Umbilical cord (tissue), 2 donors: ENCODE measurements around the gene PNPT1. TPM values are rescaled to one million over a fixed set of nuclear protein-coding genes. Genes with fewer than 3 reads are reported as not detected.
"Not testable (repeated sequence)": the region's sequence is repeated elsewhere in the genome, so short reads cannot be mapped to it uniquely, and the experiment has no call there.

Source experiments
- DNase-seq: peaks from one replicate; pipeline ENCODE4 v3.0.0-alpha.2; 2015; ENCODE audit warnings: low spot score
- total RNA-seq: library from RNA; depleted of rRNA; stranded (reverse); fragments of >200 nt; gene quantifications from one replicate; pipeline ENCODE4 v1.2.3, GENCODE V29; 2014; ENCODE audit warnings: low replicate concordance; ENCODE audit not compliant: insufficient read depth

Gene PNPT1
- total RNA-seq, 1 donor from 2014 or later, result 61.9 TPM

DNA sequence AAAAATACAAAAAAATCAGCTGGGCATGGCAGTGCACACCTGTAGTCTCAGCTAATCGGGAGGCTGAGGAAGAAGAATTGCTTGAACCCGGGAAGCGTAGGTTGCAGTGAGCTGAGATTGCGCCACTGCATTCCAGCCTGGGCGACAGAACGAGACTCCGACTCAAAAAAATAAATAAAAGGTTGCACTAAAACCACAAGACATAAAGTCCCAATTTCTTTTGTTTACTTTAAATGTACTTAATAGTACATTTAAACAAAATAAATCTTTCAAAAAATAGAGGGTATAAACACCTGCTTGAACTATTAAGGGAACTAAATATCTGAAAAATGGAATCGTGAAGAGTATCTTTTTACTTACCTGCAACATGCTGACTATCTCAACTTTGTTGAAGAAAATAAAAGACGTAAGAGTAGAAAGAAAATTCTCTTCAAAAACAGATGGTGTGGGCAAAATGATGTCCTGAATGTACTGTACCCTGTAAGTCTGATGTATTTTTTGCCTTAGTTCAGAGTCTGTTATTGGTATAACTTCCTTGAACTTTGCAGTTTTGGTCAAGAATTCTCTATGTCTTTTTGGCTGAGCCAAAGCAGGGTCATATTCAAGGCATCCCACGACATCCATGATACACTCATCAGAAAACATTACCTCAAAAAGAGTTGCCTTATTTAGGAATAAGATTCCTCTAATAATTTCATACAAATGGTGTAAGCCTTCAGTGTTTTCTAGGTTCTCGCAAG, 95.4 kb downstream of the PNPT1 start:
- no peak for DNase-seq

DNA sequence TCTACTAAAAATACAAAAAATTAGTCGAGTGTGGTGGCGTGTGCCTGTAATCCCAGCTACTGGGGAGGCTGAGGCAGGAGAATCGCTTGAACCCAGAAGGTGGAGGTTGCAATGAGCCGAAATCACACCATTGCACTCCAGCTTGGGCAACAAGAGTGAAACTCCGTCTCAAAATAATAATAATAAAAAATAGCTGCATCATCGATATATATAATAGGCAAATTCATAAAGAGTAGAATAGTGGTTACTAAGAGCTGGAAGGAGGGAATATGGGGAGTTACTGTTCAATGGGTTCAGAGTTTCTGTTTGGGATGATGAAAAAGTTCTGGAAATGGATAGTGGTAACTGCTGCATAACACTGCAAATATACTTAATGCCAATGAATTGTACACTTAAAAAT, 96.8 kb downstream of the PNPT1 start:
- not testable (repeated sequence) for DNase-seq

DNA sequence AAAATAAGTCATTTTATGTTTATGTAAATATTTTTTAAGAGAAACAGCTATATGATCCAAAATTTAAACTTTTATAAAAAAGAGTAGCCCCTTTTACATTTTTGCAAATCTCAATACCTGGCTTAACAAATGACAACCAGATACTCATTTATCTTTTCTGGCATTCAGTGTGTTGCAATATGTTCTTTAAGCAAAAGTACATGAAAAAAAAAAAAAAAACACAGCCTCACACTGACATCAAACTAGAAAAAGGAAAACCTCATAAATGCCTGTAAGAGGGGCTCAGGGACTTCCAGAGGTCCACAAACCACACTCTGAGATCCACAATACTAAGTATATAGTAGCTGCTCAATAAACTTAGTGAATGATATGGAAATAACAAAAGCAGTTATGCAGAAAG, 98.1 kb downstream of the PNPT1 start:
- DNase-seq, result peak; percentile 24

DNA sequence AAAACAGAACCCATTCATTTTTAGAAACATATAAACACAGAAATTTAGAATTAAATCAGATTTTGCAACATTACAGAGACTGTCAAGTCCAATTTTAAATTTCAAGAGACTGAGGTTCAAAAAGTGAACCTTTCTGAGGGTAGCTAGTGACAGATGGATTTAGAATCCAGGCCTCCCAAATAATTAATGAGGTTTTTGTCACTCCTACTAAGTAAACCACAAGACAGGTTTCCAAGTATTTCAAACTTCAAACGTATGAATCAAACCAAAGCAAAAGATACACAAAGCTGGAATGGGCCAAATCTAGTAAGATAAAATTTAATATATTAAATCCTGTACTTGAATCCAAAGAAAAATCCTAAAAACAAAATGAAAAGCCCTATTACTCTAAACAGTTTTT, 101.5 kb downstream of the PNPT1 start:
- peak; percentile 10 for DNase-seq

DNA sequence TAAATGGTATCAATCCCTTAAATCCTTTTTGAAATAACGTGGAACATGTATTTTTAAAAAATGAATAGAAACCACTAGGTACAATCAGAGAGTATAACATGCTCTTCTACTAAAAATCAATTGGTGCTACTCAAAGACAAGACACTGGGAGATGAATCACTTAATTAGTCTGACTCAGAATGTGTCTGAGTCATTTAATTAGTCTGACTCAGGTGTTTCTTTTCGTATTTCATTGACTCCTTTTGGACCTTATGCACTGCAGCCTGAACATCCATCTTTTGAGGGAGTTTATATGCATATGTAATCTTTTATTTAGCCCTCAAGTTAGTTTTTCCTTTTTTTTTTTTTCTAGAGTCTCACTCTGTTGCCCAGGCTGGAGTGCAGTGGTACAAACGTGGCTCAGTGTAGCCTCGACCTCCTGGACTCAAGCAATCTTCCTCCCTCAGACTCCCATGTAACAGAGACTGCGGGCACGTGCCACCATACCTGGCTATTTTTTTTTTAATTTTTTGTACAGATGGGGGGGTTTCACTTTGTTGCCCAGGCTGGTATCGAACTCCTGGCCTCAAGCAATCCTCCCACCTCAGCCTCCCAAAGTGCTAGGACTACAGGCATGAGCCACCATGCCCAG, 102.7 kb downstream of the PNPT1 start:
- no peak for DNase-seq

DNA sequence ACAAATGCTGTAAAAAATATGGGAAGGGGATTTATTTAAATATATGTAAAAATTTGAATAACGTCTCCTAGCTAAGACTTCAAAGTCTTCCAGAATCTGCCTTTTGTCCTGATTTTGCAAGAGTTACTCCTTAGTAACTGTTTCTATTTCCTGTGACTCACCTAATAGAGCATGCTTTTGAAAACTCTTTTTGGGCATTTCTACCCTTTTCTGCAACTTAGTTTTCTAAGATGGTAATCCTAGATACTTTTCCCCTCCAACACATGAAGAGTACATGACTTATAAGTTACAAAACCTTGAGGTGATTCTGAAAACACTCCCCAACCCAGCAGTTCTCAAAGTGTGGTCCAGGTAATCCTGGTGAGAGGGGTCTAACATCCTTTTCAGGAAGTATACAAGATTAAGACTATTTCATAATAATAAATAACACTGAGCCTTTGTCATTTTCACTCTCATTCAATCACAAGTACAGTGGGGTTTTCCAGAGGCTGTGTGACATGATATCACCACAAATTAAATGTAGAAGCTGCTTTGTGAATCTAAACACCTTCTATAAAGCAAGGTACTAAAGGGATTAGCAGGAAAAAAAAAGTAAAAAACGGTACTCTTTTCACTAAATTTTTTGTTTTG, 108.1 kb downstream of the PNPT1 start:
- DNase-seq, result no peak

Other genes with a start within 250 kb of the PNPT1 start
- 34.9 TPM for gene CFAP36, start 174.1 kb downstream of the PNPT1 start, total RNA-seq
- gene PPP4R3B, start 76.2 kb downstream of the PNPT1 start, total RNA-seq, result 75.4 TPM
- 125 TPM for gene EFEMP1, start 229.9 kb upstream of the PNPT1 start, total RNA-seq